GM12864 (cell line): Measurements from ENCODE around the gene ARHGDIB.

Source experiments
- DNase-seq: peaks from one replicate; pipeline ENCODE4 v3.0.0-alpha.2; 2011; ENCODE audit warnings: low read depth
- H3K4me3 ChIP-seq: 2 replicates; pipeline ENCODE4 v1.5.1; 2011; ENCODE audit warnings: mild to moderate bottlenecking, low read depth, low read length, control low read depth
- TF ChIP-seq, protein P1 (sequence below): IDR thresholded peaks from 2 replicates; pipeline ENCODE4 v1.5.1; 2011; ENCODE audit warnings: low read depth, mild to moderate bottlenecking, moderate library complexity, low read length, control low read depth, inconsistent platforms; ENCODE audit errors: missing control alignments

ARHGDIB gene

DNA sequence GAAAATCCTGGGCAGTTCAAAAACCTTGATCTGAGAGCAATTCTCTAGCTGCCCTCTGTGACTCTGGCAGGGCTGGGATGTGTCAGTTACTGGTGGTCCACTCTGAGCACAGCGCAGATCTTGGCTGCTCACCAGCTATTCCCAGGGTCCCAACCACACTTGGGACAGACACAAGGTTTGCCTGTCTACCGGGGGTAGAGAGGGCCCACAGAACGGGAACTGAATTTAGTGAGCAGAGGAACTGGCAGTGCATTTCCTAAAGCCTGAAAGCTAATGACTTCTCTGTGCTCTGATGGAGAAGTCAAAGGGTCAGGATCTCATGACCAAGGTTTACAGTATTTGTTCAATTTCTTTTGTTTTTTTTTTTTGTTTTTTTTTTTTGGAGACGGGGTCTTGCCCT lies 14.1 kb upstream of the ARHGDIB start:
- TF ChIP-seq, protein P1, sequence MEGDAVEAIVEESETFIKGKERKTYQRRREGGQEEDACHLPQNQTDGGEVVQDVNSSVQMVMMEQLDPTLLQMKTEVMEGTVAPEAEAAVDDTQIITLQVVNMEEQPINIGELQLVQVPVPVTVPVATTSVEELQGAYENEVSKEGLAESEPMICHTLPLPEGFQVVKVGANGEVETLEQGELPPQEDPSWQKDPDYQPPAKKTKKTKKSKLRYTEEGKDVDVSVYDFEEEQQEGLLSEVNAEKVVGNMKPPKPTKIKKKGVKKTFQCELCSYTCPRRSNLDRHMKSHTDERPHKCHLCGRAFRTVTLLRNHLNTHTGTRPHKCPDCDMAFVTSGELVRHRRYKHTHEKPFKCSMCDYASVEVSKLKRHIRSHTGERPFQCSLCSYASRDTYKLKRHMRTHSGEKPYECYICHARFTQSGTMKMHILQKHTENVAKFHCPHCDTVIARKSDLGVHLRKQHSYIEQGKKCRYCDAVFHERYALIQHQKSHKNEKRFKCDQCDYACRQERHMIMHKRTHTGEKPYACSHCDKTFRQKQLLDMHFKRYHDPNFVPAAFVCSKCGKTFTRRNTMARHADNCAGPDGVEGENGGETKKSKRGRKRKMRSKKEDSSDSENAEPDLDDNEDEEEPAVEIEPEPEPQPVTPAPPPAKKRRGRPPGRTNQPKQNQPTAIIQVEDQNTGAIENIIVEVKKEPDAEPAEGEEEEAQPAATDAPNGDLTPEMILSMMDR: no peak
- no peak for DNase-seq
- H3K4me3 ChIP-seq: no peak overlapping the region

DNA sequence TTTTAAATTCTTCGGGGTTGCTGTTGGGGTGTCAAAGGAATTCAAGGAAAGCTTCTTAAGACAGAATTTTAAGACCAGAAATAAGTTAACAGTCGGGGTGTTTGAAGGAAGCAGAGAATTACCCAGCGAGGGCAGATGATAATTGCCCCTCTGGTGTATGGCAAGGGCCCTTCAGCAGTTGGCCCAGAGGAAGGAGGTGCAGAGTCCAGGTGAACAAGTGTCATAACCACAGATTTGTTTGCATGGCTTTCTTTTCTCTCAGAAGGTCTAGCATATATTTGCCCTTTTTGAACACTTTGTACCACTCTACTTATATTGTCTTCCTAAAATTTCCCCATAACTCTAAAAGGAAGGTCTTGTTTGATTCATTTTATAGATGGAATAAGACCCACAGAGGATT lies 13.2 kb upstream of the ARHGDIB start:
- H3K4me3 ChIP-seq: no peak overlapping the region
- TF ChIP-seq, protein P1: no peak
- DNase-seq: no peak

DNA sequence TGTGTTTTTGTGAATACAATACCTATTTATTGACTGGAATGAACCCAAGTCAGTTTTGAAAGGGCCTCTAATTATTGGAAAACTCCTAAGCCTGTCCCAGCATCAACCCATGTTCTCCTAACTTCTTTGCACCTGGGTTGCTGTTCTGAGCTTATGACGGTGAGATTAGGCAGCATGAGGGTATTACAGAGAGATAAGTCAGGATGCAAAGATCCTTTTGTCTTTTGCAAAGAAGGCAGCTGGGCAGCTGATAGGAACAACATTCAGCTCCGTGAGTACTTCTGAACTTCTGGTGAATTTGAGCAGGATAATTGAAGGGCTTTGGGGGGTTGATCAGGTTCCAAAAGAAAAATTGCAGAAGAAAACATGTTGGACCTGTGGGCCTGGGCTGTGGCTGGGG lies 11.4 kb upstream of the ARHGDIB start, which contains the start of gene PDE6H:
Gene PDE6H, plus strand, starts transcription at position 227 of the 400 bp plus-strand sequence. CDS start 4,971 bp downstream, outside the sequence.
- H3K4me3 ChIP-seq: no peak within 1 kb of the TSS
- no peak for DNase-seq
- TF ChIP-seq, protein P1: no peak

DNA sequence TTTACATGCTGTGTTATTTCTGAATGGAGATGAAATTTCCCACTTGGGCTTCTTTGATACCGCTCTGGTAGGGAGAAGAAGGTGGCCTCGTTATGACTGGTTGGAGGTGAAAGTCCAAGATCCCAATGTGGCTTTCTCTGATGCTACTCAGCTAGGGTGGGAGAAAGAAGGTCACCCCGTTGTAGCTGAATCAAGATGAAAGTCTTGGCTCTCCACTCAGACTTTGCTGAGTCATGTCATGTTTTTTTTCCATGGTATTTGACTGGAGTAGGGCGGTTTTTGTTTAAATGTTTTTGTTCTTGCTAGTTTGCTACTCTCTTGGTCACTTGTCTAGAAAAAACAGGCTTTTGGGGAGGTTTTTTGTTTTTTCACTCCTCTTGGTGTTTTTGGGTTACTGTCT lies 9.1 kb upstream of the ARHGDIB start:
- H3K4me3 ChIP-seq: no peak overlapping the region
- DNase-seq: no peak
- TF ChIP-seq, protein P1: no peak

DNA sequence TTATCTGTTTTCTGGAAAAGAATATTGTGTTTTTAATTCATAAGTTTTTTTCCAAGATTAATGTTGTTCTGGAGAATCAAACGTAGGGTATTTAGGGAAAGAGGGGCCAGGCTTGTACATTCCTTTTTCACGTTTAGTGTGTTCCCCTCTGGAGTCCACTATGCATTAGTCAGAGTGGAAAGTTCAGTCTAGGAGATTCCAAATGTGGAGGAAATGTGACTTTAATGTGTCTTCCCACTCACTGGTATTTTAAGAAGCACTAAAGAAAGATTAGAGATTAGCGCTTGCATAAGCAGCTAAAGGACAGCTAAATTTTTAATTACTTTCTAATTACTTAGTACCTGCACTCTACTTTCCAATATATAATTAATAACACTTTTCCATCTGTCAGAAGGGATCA lies 7.1 kb upstream of the ARHGDIB start:
- no peak overlapping the region for H3K4me3 ChIP-seq
- TF ChIP-seq, protein P1: no peak
- DNase-seq: no peak

DNA sequence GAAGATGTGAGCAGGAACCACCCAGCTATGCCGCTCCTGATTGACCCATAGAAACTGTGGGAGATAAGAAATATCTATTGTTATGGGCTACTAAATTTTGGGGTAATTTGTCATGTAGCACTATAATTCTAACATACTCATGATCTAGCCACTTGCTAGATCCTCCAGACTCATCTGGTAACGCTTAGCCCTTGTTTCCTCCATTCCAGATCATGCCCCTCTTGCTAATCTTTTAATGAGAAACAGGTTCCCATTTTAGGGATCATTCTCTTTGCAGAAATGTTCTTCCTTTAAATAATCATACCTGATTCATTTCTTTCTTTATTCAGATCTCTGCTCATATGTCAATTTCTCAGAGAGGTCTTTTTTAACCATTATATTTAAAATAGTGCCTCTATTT lies 3.8 kb upstream of the ARHGDIB start:
- TF ChIP-seq, protein P1: no peak
- no peak for DNase-seq
- H3K4me3 ChIP-seq: no peak overlapping the region

DNA sequence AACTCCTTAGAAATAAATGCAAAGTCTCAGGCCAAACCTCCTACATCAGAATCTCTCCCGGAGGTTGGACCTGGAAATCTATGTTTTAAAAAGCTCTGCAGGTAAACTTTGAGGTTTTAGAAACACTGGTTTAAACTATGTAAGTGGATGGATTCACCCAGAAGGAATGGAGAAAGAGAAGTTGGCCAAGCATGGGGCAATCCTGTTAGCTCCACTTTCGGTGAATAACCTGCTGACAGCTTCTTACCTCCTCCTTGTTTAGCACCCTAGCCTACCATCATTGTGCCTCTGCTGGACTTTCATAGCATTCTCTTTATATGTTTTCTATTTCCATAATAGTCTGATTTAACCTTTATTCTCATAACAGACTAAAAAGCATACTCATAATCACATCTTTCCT lies 3.0 kb upstream of the ARHGDIB start:
- no peak overlapping the region for H3K4me3 ChIP-seq
- no peak for DNase-seq
- TF ChIP-seq, protein P1: no peak
